Suprapubic skin (tissue), 4 donors: ENCODE measurements around the gene HNRNPA0.

Experiments
- POLR2A ChIP-seq, 2 donors: fragments of 450-650 bp; IDR thresholded peaks; one replicate each; pipeline ENCODE4 v1.6.1; 2017; ENCODE audit warnings: antibody characterized with exemption in 2 of 2, mild to moderate bottlenecking in 2 of 2, moderate library complexity in 2 of 2
- POLR2AphosphoS5 ChIP-seq, 3 donors: sonication (generic); formaldehyde crosslinking; IDR thresholded peaks; one replicate each; pipeline ENCODE4 v1.6.1; 2017; ENCODE audit warnings: antibody characterized with exemption in 3 of 3
- TF ChIP-seq, protein P1 (sequence below), 2 donors: fragments of 200-600 bp in 1 of 2; fragments of 450-650 bp in 1 of 2; sonication (generic) in 1 of 2; IDR thresholded peaks; one replicate each; pipeline ENCODE4 v1.5.1; 2016 to 2019; ENCODE audit warnings: antibody characterized with exemption in 2 of 2, mild to moderate bottlenecking in 1 of 2, moderate library complexity in 1 of 2

DNA sequence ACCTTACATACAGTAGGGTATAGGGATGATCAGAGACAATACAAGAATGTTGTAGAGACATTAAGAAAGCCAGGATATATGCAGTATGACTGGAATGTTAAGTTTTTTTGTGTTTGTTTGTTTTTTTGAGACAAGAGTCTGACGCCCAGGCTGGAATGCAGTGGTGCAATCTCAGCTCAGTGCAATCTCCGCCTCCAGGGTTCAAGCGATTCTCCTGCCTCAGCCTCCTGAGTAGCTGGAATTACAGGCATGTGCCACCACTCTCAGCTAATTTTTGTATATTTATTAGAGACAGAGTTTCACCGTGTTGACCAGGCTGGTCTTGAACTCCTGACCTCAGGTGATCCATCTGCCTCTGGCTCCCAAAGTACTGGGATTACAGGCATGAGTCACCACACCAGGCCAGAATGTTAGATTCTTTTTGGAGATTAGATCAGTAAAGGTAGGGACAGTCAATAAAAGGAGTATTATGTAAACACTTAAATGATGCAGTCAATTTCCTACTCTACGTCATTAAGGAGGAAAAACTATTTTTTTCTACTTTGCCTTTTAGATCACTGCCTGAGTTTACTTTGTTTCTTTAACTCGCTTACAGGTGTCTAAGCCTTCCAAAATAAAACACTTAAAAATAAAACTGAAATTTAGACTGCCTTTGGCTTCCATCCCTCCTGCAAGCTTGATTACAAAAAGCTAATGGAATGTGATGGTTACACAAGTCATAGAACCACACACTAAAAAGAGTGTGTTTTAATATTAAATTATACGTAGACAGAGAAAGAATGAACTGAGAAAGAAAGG, 6.8 kb upstream of the HNRNPA0 start:
- no peak for TF ChIP-seq POLR2AphosphoS5 (IDR thresholded peaks at IDR 0.05)
- TF ChIP-seq, protein P1, sequence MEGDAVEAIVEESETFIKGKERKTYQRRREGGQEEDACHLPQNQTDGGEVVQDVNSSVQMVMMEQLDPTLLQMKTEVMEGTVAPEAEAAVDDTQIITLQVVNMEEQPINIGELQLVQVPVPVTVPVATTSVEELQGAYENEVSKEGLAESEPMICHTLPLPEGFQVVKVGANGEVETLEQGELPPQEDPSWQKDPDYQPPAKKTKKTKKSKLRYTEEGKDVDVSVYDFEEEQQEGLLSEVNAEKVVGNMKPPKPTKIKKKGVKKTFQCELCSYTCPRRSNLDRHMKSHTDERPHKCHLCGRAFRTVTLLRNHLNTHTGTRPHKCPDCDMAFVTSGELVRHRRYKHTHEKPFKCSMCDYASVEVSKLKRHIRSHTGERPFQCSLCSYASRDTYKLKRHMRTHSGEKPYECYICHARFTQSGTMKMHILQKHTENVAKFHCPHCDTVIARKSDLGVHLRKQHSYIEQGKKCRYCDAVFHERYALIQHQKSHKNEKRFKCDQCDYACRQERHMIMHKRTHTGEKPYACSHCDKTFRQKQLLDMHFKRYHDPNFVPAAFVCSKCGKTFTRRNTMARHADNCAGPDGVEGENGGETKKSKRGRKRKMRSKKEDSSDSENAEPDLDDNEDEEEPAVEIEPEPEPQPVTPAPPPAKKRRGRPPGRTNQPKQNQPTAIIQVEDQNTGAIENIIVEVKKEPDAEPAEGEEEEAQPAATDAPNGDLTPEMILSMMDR (IDR thresholded peaks at IDR 0.05), result no peak
- no peak for TF ChIP-seq POLR2A (IDR thresholded peaks at IDR 0.05)
